Endothelial cell of umbilical vein (primary cell): Measurements from ENCODE around the gene KRT79. TPM values are rescaled to one million over a fixed set of nuclear protein-coding genes. Genes with fewer than 3 reads are reported as not detected.

Source experiments
- BruUV-seq: library from RNA; stranded (reverse); fragments of 400-500 nt; replicated peaks from 2 replicates; lab custom pipeline; 2021; lab: Mats Ljungman, UMichigan
- CTCF ChIA-PET: fragments of 300-600, 350-600 bp; sonication (Branson Sonifier 250); formaldehyde crosslinking; loops from one replicate; lab custom pipeline; 2021; ENCODE audit warnings: antibody characterized with exemption, inconsistent platforms; lab: Charles Lee
- POLR2A ChIA-PET: fragments of 300-600, 350-600 bp; sonication (Branson Sonifier 250); formaldehyde crosslinking; loops from one replicate; lab custom pipeline; 2021; ENCODE audit warnings: antibody characterized with exemption, inconsistent platforms; lab: Charles Lee
- DNase-seq: peaks from one replicate; pipeline ENCODE4 v3.0.0-alpha.2; 2011; ENCODE audit warnings: low read depth, low spot score
- FAIRE-seq: peaks from 2 replicates; lab custom pipeline; 2011; peaks lifted over from hg19 to GRCh38; lab: Jason Lieb, UNC
- H2AFZ ChIP-seq: 2 replicates; pipeline ENCODE4 v1.6.0; 2012; ENCODE audit warnings: low read depth, low read length, control low read depth, inconsistent platforms
- H3K27ac ChIP-seq: 2 replicates; pipeline ENCODE4 v1.5.1; 2011; ENCODE audit warnings: low read depth, mild to moderate bottlenecking, control low read depth, low read length, moderate library complexity; ENCODE audit not compliant: insufficient read depth
- H3K27me3 ChIP-seq, 2 experiments: 2 replicates each; pipeline versions ENCODE4 v1.6.0 to v1.6.1; 2011; ENCODE audit warnings: low read length in 2 of 2, mixed read lengths in 1 of 2; ENCODE audit not compliant: control insufficient read depth in 2 of 2, insufficient read depth in 2 of 2
- H3K36me3 ChIP-seq, 2 experiments: 2 replicates in 1 of 2; 3 replicates in 1 of 2; pipeline ENCODE4 v1.5.1; 2011; ENCODE audit warnings: low read length in 2 of 2, mild to moderate bottlenecking in 1 of 2, moderate library complexity in 1 of 2; ENCODE audit not compliant: control insufficient read depth in 2 of 2, insufficient read depth in 2 of 2; ENCODE audit errors: extremely low read depth in 1 of 2
- H3K4me1 ChIP-seq: 3 replicates; pipeline ENCODE4 v1.5.1; 2011; ENCODE audit warnings: mild to moderate bottlenecking, low read length; ENCODE audit not compliant: control insufficient read depth, insufficient read depth; ENCODE audit errors: extremely low read depth
- H3K4me2 ChIP-seq: 2 replicates; pipeline ENCODE4 v1.6.1; 2011; ENCODE audit warnings: low read length, control low read depth, mixed read lengths; ENCODE audit not compliant: insufficient read depth
- H3K4me3 ChIP-seq, 3 experiments: fragments of 200-600 bp in 1 of 3; sonication (generic), shearing (Covaris generic) in 1 of 3; replicated peaks in 1 of 3; 2 replicates each; pipeline ENCODE4 v1.5.1; 2011 to 2016; ENCODE audit warnings: control low read depth in 3 of 3, low read length in 3 of 3, mild to moderate bottlenecking in 2 of 3, inconsistent platforms in 1 of 3, low read depth in 1 of 3, moderate library complexity in 1 of 3; ENCODE audit not compliant: insufficient read depth in 1 of 3
- H3K79me2 ChIP-seq: 2 replicates; pipeline ENCODE4 v1.6.0; 2012; ENCODE audit warnings: low read length, inconsistent platforms; ENCODE audit not compliant: control insufficient read depth, insufficient read depth
- H3K9ac ChIP-seq: replicated peaks from 2 replicates; pipeline ENCODE3; 2011; ENCODE audit warnings: low read length, control low read depth; ENCODE audit not compliant: insufficient read depth; ENCODE audit errors: extremely low read depth
- H3K9me1 ChIP-seq: replicated peaks from 3 replicates; pipeline ENCODE4 v1.6.0; 2011; ENCODE audit warnings: mild to moderate bottlenecking, low read length; ENCODE audit not compliant: control insufficient read depth, insufficient read depth; ENCODE audit errors: extremely low read depth
- H3K9me3 ChIP-seq: replicated peaks from 2 replicates; pipeline ENCODE4 v1.5.1; 2012; ENCODE audit warnings: low read length, inconsistent platforms; ENCODE audit not compliant: control insufficient read depth, insufficient read depth
- H4K20me1 ChIP-seq: replicated peaks from 2 replicates; pipeline ENCODE3; 2011; ENCODE audit warnings: mild to moderate bottlenecking, low read length; ENCODE audit not compliant: control insufficient read depth, insufficient read depth; ENCODE audit errors: extremely low read depth
- EZH2 ChIP-seq: IDR thresholded peaks from 2 replicates; pipeline ENCODE4 v1.6.1; 2012; ENCODE audit warnings: borderline replicate concordance, low read depth, mild to moderate bottlenecking, moderate library complexity, low read length, inconsistent platforms; ENCODE audit not compliant: severe bottlenecking
- FOS ChIP-seq: IDR thresholded peaks from 2 replicates; pipeline ENCODE4 v1.6.1; 2011; ENCODE audit warnings: mild to moderate bottlenecking, low read length, moderate library complexity, borderline replicate concordance; ENCODE audit not compliant: insufficient read depth
- GATA2 ChIP-seq: IDR thresholded peaks from 2 replicates; pipeline ENCODE4 v1.7.0; 2011; ENCODE audit warnings: low read depth, mild to moderate bottlenecking, moderate library complexity, mixed read lengths, low read length; ENCODE audit not compliant: insufficient read length, insufficient read depth
- JUN ChIP-seq: IDR thresholded peaks from 2 replicates; pipeline ENCODE4 v1.6.1; 2011; ENCODE audit warnings: borderline replicate concordance, low read depth; ENCODE audit not compliant: insufficient read length, insufficient read depth
- MYC ChIP-seq: IDR thresholded peaks from one replicate; pipeline ENCODE4 v1.6.1; 2011; ENCODE audit warnings: mild to moderate bottlenecking, low read depth, low read length
- POLR2A ChIP-seq: IDR thresholded peaks from 2 replicates; pipeline ENCODE4 v1.6.1; 2012; ENCODE audit warnings: low read depth, mild to moderate bottlenecking, control low read depth, low read length
- POLR2AphosphoS5 ChIP-seq: IDR thresholded peaks from 2 replicates; pipeline ENCODE4 v1.6.1; 2012; ENCODE audit warnings: low read depth, mild to moderate bottlenecking, control low read depth, low read length, moderate library complexity; ENCODE audit not compliant: insufficient read depth
- dilution Hi-C: fragments of 300-500 bp; cut with MboI; formaldehyde crosslinking; loops from one replicate; pipeline ENCODE4 v1.15.0; 2019; ENCODE audit warnings: low sequenced_read_pairs; ENCODE audit not compliant: extremely low pct_ligation_motif_present
- intact Hi-C: fragments of 100-400 bp; cut with micrococcal nuclease; formaldehyde crosslinking; loops from one replicate; pipeline ENCODE4 v1.10.0; 2022
- polyA plus RNA-seq, 4 experiments: library from polyadenylated mRNA; depleted of rRNA in 3 of 4; stranded (reverse) in 3 of 4; unstranded in 1 of 4; fragments of >200 nt; gene quantifications; 2 replicates each; pipeline versions ENCODE4 v1.2.1 to v1.2.3, GENCODE V29; 2011 to 2012; ENCODE audit warnings: missing spikeins in 1 of 4
- total RNA-seq: library from RNA; stranded (reverse); gene quantifications from 2 replicates; pipeline ENCODE4 v1.2.3, GENCODE V29; 2021
- TF ChIP-seq, protein P1 (sequence below), 2 donors: IDR thresholded peaks; 1 replicate in 1 of 2; 2 replicates in 1 of 2; pipeline ENCODE4 v1.5.1; 2011; ENCODE audit warnings: low read length in 2 of 2, mild to moderate bottlenecking in 2 of 2, moderate library complexity in 2 of 2, control low read depth in 1 of 2, inconsistent platforms in 1 of 2, low read depth in 1 of 2; ENCODE audit not compliant: insufficient read depth in 1 of 2; ENCODE audit errors: extremely low read depth in 1 of 2
- TF ChIP-seq, protein P2 (sequence below): IDR thresholded peaks from 2 replicates; pipeline ENCODE4 v1.6.1; 2011; ENCODE audit not compliant: insufficient read depth, insufficient read length

The KRT79 gene
- total and polyA plus RNA-seq, 2 donors (not counting 3 experiments of a cell fraction or from before 2014, with no cell fraction given): not detected

DNA sequence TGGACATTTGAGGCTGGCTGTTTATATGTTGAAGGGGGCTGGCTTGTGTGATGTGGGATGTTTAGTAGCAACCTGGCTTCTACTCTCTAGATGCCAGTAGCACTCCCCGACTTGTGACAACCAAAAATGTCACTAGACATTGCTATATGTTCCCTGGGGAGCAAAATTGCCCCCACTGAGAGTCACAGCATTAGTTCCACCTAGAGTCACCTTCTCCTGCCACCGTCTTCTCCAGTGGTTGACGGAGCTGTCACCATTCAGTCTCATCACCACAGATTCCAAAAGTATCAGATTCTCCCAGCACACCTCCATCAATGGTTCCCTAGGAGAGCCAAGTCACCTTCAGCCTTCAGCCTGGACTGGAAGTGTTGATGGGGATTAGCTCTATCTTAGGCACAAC lies 49.2 kb downstream of the KRT79 start:
- H3K9me3 ChIP-seq: no peaks in the 10 kb centered on the region
- H3K36me3 ChIP-seq: no peaks in the 10 kb centered on the region
- intact Hi-C loops: no loop called here
- FAIRE-seq (no peak), DNase-seq (no peak)
- peaks cover 5% of the 10 kb centered on the region in 2 experiments for H3K27me3 ChIP-seq
- TF ChIP-seq GATA2: no peak
- no peak for TF ChIP-seq POLR2A
- no peak for TF ChIP-seq FOS
- TF ChIP-seq, protein P1, sequence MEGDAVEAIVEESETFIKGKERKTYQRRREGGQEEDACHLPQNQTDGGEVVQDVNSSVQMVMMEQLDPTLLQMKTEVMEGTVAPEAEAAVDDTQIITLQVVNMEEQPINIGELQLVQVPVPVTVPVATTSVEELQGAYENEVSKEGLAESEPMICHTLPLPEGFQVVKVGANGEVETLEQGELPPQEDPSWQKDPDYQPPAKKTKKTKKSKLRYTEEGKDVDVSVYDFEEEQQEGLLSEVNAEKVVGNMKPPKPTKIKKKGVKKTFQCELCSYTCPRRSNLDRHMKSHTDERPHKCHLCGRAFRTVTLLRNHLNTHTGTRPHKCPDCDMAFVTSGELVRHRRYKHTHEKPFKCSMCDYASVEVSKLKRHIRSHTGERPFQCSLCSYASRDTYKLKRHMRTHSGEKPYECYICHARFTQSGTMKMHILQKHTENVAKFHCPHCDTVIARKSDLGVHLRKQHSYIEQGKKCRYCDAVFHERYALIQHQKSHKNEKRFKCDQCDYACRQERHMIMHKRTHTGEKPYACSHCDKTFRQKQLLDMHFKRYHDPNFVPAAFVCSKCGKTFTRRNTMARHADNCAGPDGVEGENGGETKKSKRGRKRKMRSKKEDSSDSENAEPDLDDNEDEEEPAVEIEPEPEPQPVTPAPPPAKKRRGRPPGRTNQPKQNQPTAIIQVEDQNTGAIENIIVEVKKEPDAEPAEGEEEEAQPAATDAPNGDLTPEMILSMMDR (IDR thresholded peaks at IDR 0.05; ENCODE audit: extremely low read depth in 1 of 2, insufficient read depth in 1 of 2, low read depth in 1 of 2, low read length in 2 of 2): no peak
- no peak for TF ChIP-seq MYC
- TF ChIP-seq EZH2: no peak
- TF ChIP-seq, protein P2, sequence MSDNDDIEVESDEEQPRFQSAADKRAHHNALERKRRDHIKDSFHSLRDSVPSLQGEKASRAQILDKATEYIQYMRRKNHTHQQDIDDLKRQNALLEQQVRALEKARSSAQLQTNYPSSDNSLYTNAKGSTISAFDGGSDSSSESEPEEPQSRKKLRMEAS: no peak
- no peak for TF ChIP-seq JUN
- TF ChIP-seq POLR2AphosphoS5: no peak
- no peak overlapping the region for H3K9ac ChIP-seq
- POLR2A ChIA-PET: no interaction called here
- H3K4me1 ChIP-seq: no peaks in the 10 kb centered on the region
- H3K9me1 ChIP-seq: no peaks in the 10 kb centered on the region
- no peaks in the 10 kb centered on the region for H3K79me2 ChIP-seq
- BruUV-seq: no TSS peak
- H2AFZ ChIP-seq: no peak overlapping the region
- CTCF ChIA-PET: no interaction called here
- dilution Hi-C loops: no loop called here
- no peak overlapping the region for H3K27ac ChIP-seq
- H3K4me2 ChIP-seq: no peak overlapping the region
- no peaks in the 10 kb centered on the region for H4K20me1 ChIP-seq
- H3K4me3 ChIP-seq: no peak overlapping the region
